Endothelial cell of umbilical vein (primary cell): ENCODE data around the gene UHMK1. TPM values are rescaled to one million over a fixed set of nuclear protein-coding genes. Genes with fewer than 3 reads are reported as not detected.

Experiments used
- BruUV-seq: library from RNA; stranded (reverse); fragments of 400-500 nt; replicated peaks from 2 replicates; lab custom pipeline; 2021; lab: Mats Ljungman, UMichigan
- CTCF ChIA-PET: fragments of 300-600, 350-600 bp; sonication (Branson Sonifier 250); formaldehyde crosslinking; loops from one replicate; lab custom pipeline; 2021; ENCODE audit warnings: antibody characterized with exemption, inconsistent platforms; lab: Charles Lee
- POLR2A ChIA-PET: fragments of 300-600, 350-600 bp; sonication (Branson Sonifier 250); formaldehyde crosslinking; loops from one replicate; lab custom pipeline; 2021; ENCODE audit warnings: antibody characterized with exemption, inconsistent platforms; lab: Charles Lee
- DNase-seq: peaks from one replicate; pipeline ENCODE4 v3.0.0-alpha.2; 2011; ENCODE audit warnings: low read depth, low spot score
- FAIRE-seq: peaks from 2 replicates; lab custom pipeline; 2011; peaks lifted over from hg19 to GRCh38; lab: Jason Lieb, UNC
- H2AFZ ChIP-seq: 2 replicates; pipeline ENCODE4 v1.6.0; 2012; ENCODE audit warnings: low read depth, low read length, control low read depth, inconsistent platforms
- H3K27ac ChIP-seq: 2 replicates; pipeline ENCODE4 v1.5.1; 2011; ENCODE audit warnings: low read depth, mild to moderate bottlenecking, control low read depth, low read length, moderate library complexity; ENCODE audit not compliant: insufficient read depth
- H3K27me3 ChIP-seq, 2 experiments: 2 replicates each; pipeline versions ENCODE4 v1.6.0 to v1.6.1; 2011; ENCODE audit warnings: low read length in 2 of 2, mixed read lengths in 1 of 2; ENCODE audit not compliant: control insufficient read depth in 2 of 2, insufficient read depth in 2 of 2
- H3K36me3 ChIP-seq, 2 experiments: 2 replicates in 1 of 2; 3 replicates in 1 of 2; pipeline ENCODE4 v1.5.1; 2011; ENCODE audit warnings: low read length in 2 of 2, mild to moderate bottlenecking in 1 of 2, moderate library complexity in 1 of 2; ENCODE audit not compliant: control insufficient read depth in 2 of 2, insufficient read depth in 2 of 2; ENCODE audit errors: extremely low read depth in 1 of 2
- H3K4me1 ChIP-seq: 3 replicates; pipeline ENCODE4 v1.5.1; 2011; ENCODE audit warnings: mild to moderate bottlenecking, low read length; ENCODE audit not compliant: control insufficient read depth, insufficient read depth; ENCODE audit errors: extremely low read depth
- H3K4me2 ChIP-seq: 2 replicates; pipeline ENCODE4 v1.6.1; 2011; ENCODE audit warnings: low read length, control low read depth, mixed read lengths; ENCODE audit not compliant: insufficient read depth
- H3K4me3 ChIP-seq, 3 experiments: fragments of 200-600 bp in 1 of 3; sonication (generic), shearing (Covaris generic) in 1 of 3; replicated peaks in 1 of 3; 2 replicates each; pipeline ENCODE4 v1.5.1; 2011 to 2016; ENCODE audit warnings: control low read depth in 3 of 3, low read length in 3 of 3, mild to moderate bottlenecking in 2 of 3, inconsistent platforms in 1 of 3, low read depth in 1 of 3, moderate library complexity in 1 of 3; ENCODE audit not compliant: insufficient read depth in 1 of 3
- H3K79me2 ChIP-seq: 2 replicates; pipeline ENCODE4 v1.6.0; 2012; ENCODE audit warnings: low read length, inconsistent platforms; ENCODE audit not compliant: control insufficient read depth, insufficient read depth
- H3K9ac ChIP-seq: replicated peaks from 2 replicates; pipeline ENCODE3; 2011; ENCODE audit warnings: low read length, control low read depth; ENCODE audit not compliant: insufficient read depth; ENCODE audit errors: extremely low read depth
- H3K9me1 ChIP-seq: replicated peaks from 3 replicates; pipeline ENCODE4 v1.6.0; 2011; ENCODE audit warnings: mild to moderate bottlenecking, low read length; ENCODE audit not compliant: control insufficient read depth, insufficient read depth; ENCODE audit errors: extremely low read depth
- H3K9me3 ChIP-seq: replicated peaks from 2 replicates; pipeline ENCODE4 v1.5.1; 2012; ENCODE audit warnings: low read length, inconsistent platforms; ENCODE audit not compliant: control insufficient read depth, insufficient read depth
- H4K20me1 ChIP-seq: replicated peaks from 2 replicates; pipeline ENCODE3; 2011; ENCODE audit warnings: mild to moderate bottlenecking, low read length; ENCODE audit not compliant: control insufficient read depth, insufficient read depth; ENCODE audit errors: extremely low read depth
- CTCF ChIP-seq, 2 donors: IDR thresholded peaks; 1 replicate in 1 of 2; 2 replicates in 1 of 2; pipeline ENCODE4 v1.5.1; 2011; ENCODE audit warnings: low read length in 2 of 2, mild to moderate bottlenecking in 2 of 2, moderate library complexity in 2 of 2, control low read depth in 1 of 2, inconsistent platforms in 1 of 2, low read depth in 1 of 2; ENCODE audit not compliant: insufficient read depth in 1 of 2; ENCODE audit errors: extremely low read depth in 1 of 2
- EZH2 ChIP-seq: IDR thresholded peaks from 2 replicates; pipeline ENCODE4 v1.6.1; 2012; ENCODE audit warnings: borderline replicate concordance, low read depth, mild to moderate bottlenecking, moderate library complexity, low read length, inconsistent platforms; ENCODE audit not compliant: severe bottlenecking
- FOS ChIP-seq: IDR thresholded peaks from 2 replicates; pipeline ENCODE4 v1.6.1; 2011; ENCODE audit warnings: mild to moderate bottlenecking, low read length, moderate library complexity, borderline replicate concordance; ENCODE audit not compliant: insufficient read depth
- GATA2 ChIP-seq: IDR thresholded peaks from 2 replicates; pipeline ENCODE4 v1.7.0; 2011; ENCODE audit warnings: low read depth, mild to moderate bottlenecking, moderate library complexity, mixed read lengths, low read length; ENCODE audit not compliant: insufficient read length, insufficient read depth
- JUN ChIP-seq: IDR thresholded peaks from 2 replicates; pipeline ENCODE4 v1.6.1; 2011; ENCODE audit warnings: borderline replicate concordance, low read depth; ENCODE audit not compliant: insufficient read length, insufficient read depth
- MAX ChIP-seq: IDR thresholded peaks from 2 replicates; pipeline ENCODE4 v1.6.1; 2011; ENCODE audit not compliant: insufficient read depth, insufficient read length
- MYC ChIP-seq: IDR thresholded peaks from one replicate; pipeline ENCODE4 v1.6.1; 2011; ENCODE audit warnings: mild to moderate bottlenecking, low read depth, low read length
- POLR2A ChIP-seq: IDR thresholded peaks from 2 replicates; pipeline ENCODE4 v1.6.1; 2012; ENCODE audit warnings: low read depth, mild to moderate bottlenecking, control low read depth, low read length
- POLR2AphosphoS5 ChIP-seq: IDR thresholded peaks from 2 replicates; pipeline ENCODE4 v1.6.1; 2012; ENCODE audit warnings: low read depth, mild to moderate bottlenecking, control low read depth, low read length, moderate library complexity; ENCODE audit not compliant: insufficient read depth
- dilution Hi-C: fragments of 300-500 bp; cut with MboI; formaldehyde crosslinking; loops from one replicate; pipeline ENCODE4 v1.15.0; 2019; ENCODE audit warnings: low sequenced_read_pairs; ENCODE audit not compliant: extremely low pct_ligation_motif_present
- intact Hi-C: fragments of 100-400 bp; cut with micrococcal nuclease; formaldehyde crosslinking; loops from one replicate; pipeline ENCODE4 v1.10.0; 2022
- polyA plus RNA-seq, 4 experiments: library from polyadenylated mRNA; depleted of rRNA in 3 of 4; stranded (reverse) in 3 of 4; unstranded in 1 of 4; fragments of >200 nt; gene quantifications; 2 replicates each; pipeline versions ENCODE4 v1.2.1 to v1.2.3, GENCODE V29; 2011 to 2012; ENCODE audit warnings: missing spikeins in 1 of 4
- total RNA-seq: library from RNA; stranded (reverse); gene quantifications from 2 replicates; pipeline ENCODE4 v1.2.3, GENCODE V29; 2021

Gene UHMK1
- total and polyA plus RNA-seq, 2 donors (not counting 3 experiments of a cell fraction or from before 2014, with no cell fraction given) = 9.2 to 35.0 TPM

GRCh38 chr1:162551969-162552683, 54.5 kb downstream of the UHMK1 start:
- H4K20me1 ChIP-seq = no peaks in the 10 kb centered on the region
- no peak overlapping the region for H2AFZ ChIP-seq
- no peaks in the 10 kb centered on the region for H3K9me1 ChIP-seq
- ChIA-PET CTCF (no interaction called here), POLR2A (no interaction called here)
- no peak overlapping the region for H3K4me2 ChIP-seq
- H3K9me3 ChIP-seq = no peaks in the 10 kb centered on the region
- H3K4me1 ChIP-seq = no peaks in the 10 kb centered on the region
- dilution Hi-C loops (no loop called here), intact Hi-C loops (no loop called here)
- H3K27me3 ChIP-seq = no peaks in the 10 kb centered on the region
- no peaks in the 10 kb centered on the region for H3K36me3 ChIP-seq
- no peak overlapping the region for H3K9ac ChIP-seq
- no peak for TF ChIP-seq JUN
- TF ChIP-seq EZH2 = no peak
- no peak for TF ChIP-seq FOS
- no peak for TF ChIP-seq CTCF (IDR thresholded peaks at IDR 0.05; ENCODE audit: extremely low read depth in 1 of 2, insufficient read depth in 1 of 2, low read depth in 1 of 2, low read length in 2 of 2)
- TF ChIP-seq GATA2 = no peak
- no peak for TF ChIP-seq POLR2AphosphoS5
- TF ChIP-seq MYC = no peak
- TF ChIP-seq MAX = no peak
- no peak for TF ChIP-seq POLR2A
- no peak overlapping the region for H3K4me3 ChIP-seq
- DNase-seq (no peak), FAIRE-seq (no peak)
- H3K27ac ChIP-seq = no peak overlapping the region
- no TSS peak for BruUV-seq
- no peaks in the 10 kb centered on the region for H3K79me2 ChIP-seq
